Stimulated activated CD8-positive, alpha-beta memory T cell treated with anti-CD3 and anti-CD28 coated beads, Interleukin-7, amount 100 ng/mL, for 4 hours (primary cell): Measurements from ENCODE around the gene SUMF2.
"Not testable (repeated sequence)": the region's sequence is repeated elsewhere in the genome, so short reads cannot be mapped to it uniquely, and the experiment has no call there.

Experiments
- DNase-seq, 2 donors: peaks; one replicate each; pipeline ENCODE4 v3.0.0-alpha.2; 2020; ENCODE audit warnings: low read depth in 2 of 2

Gene SUMF2

GRCh38 chr7:56106108-56107073 lies 42.3 kb downstream of the SUMF2 start, which contains the start of gene CHCHD2:
TSS of gene CHCHD2 (minus strand) at chr7:56106476. CDS start at chr7:56106413, 63 bp downstream.
- peak; percentile 89 to 92 for DNase-seq

- no peak for DNase-seq
Observed at GRCh38 chr7:56107954-56108258, 43.8 kb downstream of the SUMF2 start.

- no peak for DNase-seq
Observed at GRCh38 chr7:56110611-56111010, 46.5 kb downstream of the SUMF2 start.

GRCh38 chr7:56112244-56112643 lies 48.2 kb downstream of the SUMF2 start:
- not testable (repeated sequence) for DNase-seq

- no peak for DNase-seq
Observed at GRCh38 chr7:56115852-56116538, 51.9 kb downstream of the SUMF2 start, which contains the start of gene NUPR2. TSS of gene NUPR2 (minus strand) at chr7:56116417. CDS start at chr7:56116314, 103 bp downstream.

GRCh38 chr7:56121440-56121839 lies 57.4 kb downstream of the SUMF2 start:
- no peak for DNase-seq

GRCh38 chr7:56124981-56125380 lies 60.9 kb downstream of the SUMF2 start:
- DNase-seq = no peak

- no peak for DNase-seq
Observed at GRCh38 chr7:56125831-56126230, 61.7 kb downstream of the SUMF2 start.

GRCh38 chr7:56127241-56127975 lies 63.3 kb downstream of the SUMF2 start:
- DNase-seq = no peak
